Thymus (tissue), 11 donors: ENCODE measurements around the gene GGACT. TPM values are rescaled to one million over a fixed set of nuclear protein-coding genes. Genes with fewer than 3 reads are reported as not detected.

Experiments
- DNase-seq, 9 donors: peaks; one replicate each; pipeline ENCODE4 v3.0.0-alpha.2; 2013; ENCODE audit warnings: low spot score in 9 of 9, low read depth in 6 of 9, missing footprints in 1 of 9
- H3K27ac ChIP-seq, 2 donors: one replicate each; pipeline ENCODE4 v1.5.1; 2013; ENCODE audit warnings: control low read depth in 1 of 2, low read depth in 1 of 2, low read length in 1 of 2, mild to moderate bottlenecking in 1 of 2, moderate library complexity in 1 of 2
- H3K27me3 ChIP-seq, 2 donors: one replicate each; pipeline ENCODE4 v1.5.1; 2013; ENCODE audit warnings: low read length in 1 of 2; ENCODE audit not compliant: control insufficient read depth in 2 of 2, insufficient read depth in 1 of 2
- H3K36me3 ChIP-seq, 2 donors: one replicate each; pipeline ENCODE4 v1.5.1; 2013; ENCODE audit warnings: low read length in 1 of 2, mild to moderate bottlenecking in 1 of 2, moderate library complexity in 1 of 2; ENCODE audit not compliant: control insufficient read depth in 2 of 2, insufficient read depth in 2 of 2
- H3K4me1 ChIP-seq, 2 donors: one replicate each; pipeline ENCODE4 v1.5.1; 2013; ENCODE audit warnings: low read length in 2 of 2; ENCODE audit not compliant: control insufficient read depth in 2 of 2, insufficient read depth in 2 of 2
- H3K4me3 ChIP-seq, 2 donors: one replicate each; pipeline ENCODE4 v1.5.1; 2013; ENCODE audit warnings: low read length in 2 of 2, control low read depth in 1 of 2, mild to moderate bottlenecking in 1 of 2
- H3K9me3 ChIP-seq, 2 donors: one replicate each; pipeline ENCODE4 v1.5.1; 2013; ENCODE audit warnings: low read length in 1 of 2, mild to moderate bottlenecking in 1 of 2; ENCODE audit not compliant: control insufficient read depth in 2 of 2, insufficient read depth in 1 of 2
- WGBS: extraction: QIAGEN DNeasy Blood & Tissue Kit; methylation state at CpG from one replicate; pipeline ENCODE4 v1.1.7; 2013; 5-methylcytosine and 5-hydroxymethylcytosine counted together
- polyA plus RNA-seq: library from polyadenylated mRNA; stranded (reverse); fragments of 200-250 nt; gene quantifications from one replicate; pipeline ENCODE4 v1.2.3, GENCODE V29; 2013
- total RNA-seq: library from RNA; stranded (reverse); fragments of 120-200 nt; gene quantifications from one replicate; pipeline ENCODE4 v1.2.4, GENCODE V29; 2013
- donor health status: healthy.

GGACT gene
- total and polyA plus RNA-seq, 2 donors = 3.5 to 4.4 TPM

GRCh38 chr13:100537486-100537885, 51.1 kb downstream of the GGACT start:
- Histone ChIP-seq H3K27ac (no peak overlapping the region), H3K4me1 (peaks cover 0 to 10% of the 10 kb centered on the region in 2 donors), H3K27me3 (no peaks in the 10 kb centered on the region), H3K4me3 (no peak overlapping the region), H3K36me3 (no peaks in the 10 kb centered on the region), H3K9me3 (peaks cover 0 to 8% of the 10 kb centered on the region in 2 donors)
- 97% methylated on average over 9 of the region's 9 CpGs for WGBS
- no peak for DNase-seq

- Histone ChIP-seq H3K4me3 (no peak overlapping the region), H3K27ac (no peak overlapping the region), H3K27me3 (no peaks in the 10 kb centered on the region), H3K36me3 (no peaks in the 10 kb centered on the region), H3K4me1 (peaks cover 0 to 5% of the 10 kb centered on the region in 2 donors), H3K9me3 (peaks cover 0 to 8% of the 10 kb centered on the region in 2 donors)
- DNase-seq = no peak
- 95% methylated on average over 13 of the region's 13 CpGs for WGBS
These were observed 51.9 kb downstream of the GGACT start for GRCh38 chr13:100536643-100537180.

GRCh38 chr13:100535426-100536135, 53.0 kb downstream of the GGACT start:
- H3K27me3 ChIP-seq = no peaks in the 10 kb centered on the region
- H3K9me3 ChIP-seq = peaks cover 0 to 8% of the 10 kb centered on the region in 2 donors
- DNase-seq = no peak
- H3K27ac ChIP-seq = no peak overlapping the region
- WGBS = 96% methylated on average over 16 of the region's 16 CpGs
- H3K4me1 ChIP-seq = peaks cover 0 to under 1% of the 10 kb centered on the region in 2 donors
- no peak overlapping the region for H3K4me3 ChIP-seq
- no peaks in the 10 kb centered on the region for H3K36me3 ChIP-seq

DNA sequence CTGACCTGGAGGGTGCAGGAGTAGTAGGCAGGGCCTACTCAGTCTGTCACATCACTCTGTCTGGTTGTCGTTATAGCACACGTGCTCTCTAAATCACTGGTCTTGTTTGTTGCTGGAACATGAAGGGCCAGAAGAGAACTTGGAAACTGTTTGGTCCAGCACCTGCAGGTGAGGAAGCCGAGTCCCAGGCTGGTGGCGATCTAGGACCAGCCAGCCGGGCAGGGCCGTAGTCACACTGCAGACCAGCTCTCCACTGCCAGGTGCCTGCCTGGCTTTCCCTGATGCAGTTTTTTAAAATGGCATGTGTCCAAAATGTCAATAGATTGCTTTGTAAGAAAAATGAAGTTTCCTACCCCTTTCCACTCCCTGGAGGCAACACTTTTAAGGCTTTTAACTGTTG, 53.7 kb downstream of the GGACT start:
- Histone ChIP-seq H3K4me3 (no peak overlapping the region), H3K27ac (no peak overlapping the region), H3K4me1 (no peaks in the 10 kb centered on the region), H3K9me3 (peaks cover 0 to 8% of the 10 kb centered on the region in 2 donors), H3K27me3 (no peaks in the 10 kb centered on the region), H3K36me3 (no peaks in the 10 kb centered on the region)
- DNase-seq = no peak
- 98% methylated on average over 6 of the region's 6 CpGs for WGBS

- H3K4me1 ChIP-seq = no peaks in the 10 kb centered on the region
- no peak overlapping the region for H3K4me3 ChIP-seq
- no peaks in the 10 kb centered on the region for H3K36me3 ChIP-seq
- H3K9me3 ChIP-seq = peaks cover 0 to 8% of the 10 kb centered on the region in 2 donors
- 98% methylated on average over 13 of the region's 13 CpGs for WGBS
- H3K27me3 ChIP-seq = no peaks in the 10 kb centered on the region
- DNase-seq = no peak
- H3K27ac ChIP-seq = no peak overlapping the region
These were observed 54.3 kb downstream of the GGACT start for GRCh38 chr13:100534147-100534843.

- DNase-seq = no peak
- H3K9me3 ChIP-seq = peaks cover 0 to 8% of the 10 kb centered on the region in 2 donors
- 97% methylated on average over 19 of the region's 19 CpGs for WGBS
These were observed 55.0 kb downstream of the GGACT start for GRCh38 chr13:100533588-100534041.

GRCh38 chr13:100532836-100533435, 55.7 kb downstream of the GGACT start:
- 99% methylated on average over 14 of the region's 14 CpGs for WGBS
- peaks cover 0 to 8% of the 10 kb centered on the region in 2 donors for H3K9me3 ChIP-seq

More at GRCh38 chr13:100533588-100534041, 55.0 kb downstream of the GGACT start:
- H3K4me1 ChIP-seq = no peaks in the 10 kb centered on the region
- no peaks in the 10 kb centered on the region for H3K36me3 ChIP-seq
- H3K27me3 ChIP-seq = no peaks in the 10 kb centered on the region
- H3K4me3 ChIP-seq = no peak overlapping the region
- H3K27ac ChIP-seq = no peak overlapping the region

GRCh38 chr13:100532090-100532766, 56.4 kb downstream of the GGACT start:
- Histone ChIP-seq H3K27ac (no peak overlapping the region), H3K27me3 (no peaks in the 10 kb centered on the region), H3K9me3 (peaks cover 0 to 8% of the 10 kb centered on the region in 2 donors), H3K4me3 (no peak overlapping the region), H3K4me1 (no peaks in the 10 kb centered on the region), H3K36me3 (no peaks in the 10 kb centered on the region)
- no peak for DNase-seq
- 97% methylated on average over 60 of the region's 60 CpGs for WGBS

More at GRCh38 chr13:100532836-100533435, 55.7 kb downstream of the GGACT start:
- Histone ChIP-seq H3K27me3 (no peaks in the 10 kb centered on the region), H3K27ac (no peak overlapping the region), H3K36me3 (no peaks in the 10 kb centered on the region), H3K4me1 (no peaks in the 10 kb centered on the region), H3K4me3 (no peak overlapping the region)
- DNase-seq = no peak
